Gastrocnemius medialis (tissue), 4 donors: Measurements from ENCODE around the gene SS18.

ENCODE experiments used
- CTCF ChIP-seq, 5 experiments: fragments of 450-650 bp in 3 of 5; fragments of 200-600 bp in 2 of 5; sonication (generic) in 2 of 5; IDR thresholded peaks in 4 of 5; conservative IDR thresholded peaks in 1 of 5; 1 replicate in 4 of 5; 2 replicates in 1 of 5; pipeline ENCODE4 v1.5.1; 2016 to 2019; ENCODE audit warnings: antibody characterized with exemption in 5 of 5, mild to moderate bottlenecking in 3 of 5, moderate library complexity in 3 of 5
- POLR2A ChIP-seq, 2 donors: fragments of 450-650 bp; IDR thresholded peaks; one replicate each; pipeline ENCODE4 v1.6.1; 2017; ENCODE audit warnings: antibody characterized with exemption in 2 of 2, mild to moderate bottlenecking in 2 of 2, moderate library complexity in 2 of 2

DNA sequence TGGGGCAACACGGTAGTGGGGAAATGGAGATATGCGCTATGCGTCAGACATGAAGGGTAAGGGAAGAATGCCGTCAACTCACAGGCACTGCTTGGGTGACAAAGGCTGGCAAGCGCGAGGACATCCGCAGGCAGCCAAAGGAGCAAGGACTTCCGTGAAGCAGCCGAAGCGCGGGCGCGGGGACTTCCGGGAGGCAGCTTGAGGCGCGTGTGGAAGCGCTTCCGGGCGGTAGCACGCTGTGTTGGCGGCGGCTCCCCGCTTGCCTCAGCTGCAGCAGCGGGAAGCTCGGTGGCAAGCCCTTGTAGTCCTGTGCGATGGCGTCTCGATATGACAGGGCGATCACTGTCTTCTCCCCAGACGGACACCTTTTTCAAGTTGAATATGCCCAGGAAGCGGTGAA lies 43.2 kb upstream of the SS18 start, which contains the start of gene PSMA8:
- TF ChIP-seq CTCF (IDR thresholded peaks at IDR 0.05 in 4 of 5, conservative IDR thresholded peaks at IDR 0.05 in 1 of 5) = no peak
- no peak for TF ChIP-seq POLR2A (IDR thresholded peaks at IDR 0.05)
